ENCODE results near the gene FSHR.

DNA sequence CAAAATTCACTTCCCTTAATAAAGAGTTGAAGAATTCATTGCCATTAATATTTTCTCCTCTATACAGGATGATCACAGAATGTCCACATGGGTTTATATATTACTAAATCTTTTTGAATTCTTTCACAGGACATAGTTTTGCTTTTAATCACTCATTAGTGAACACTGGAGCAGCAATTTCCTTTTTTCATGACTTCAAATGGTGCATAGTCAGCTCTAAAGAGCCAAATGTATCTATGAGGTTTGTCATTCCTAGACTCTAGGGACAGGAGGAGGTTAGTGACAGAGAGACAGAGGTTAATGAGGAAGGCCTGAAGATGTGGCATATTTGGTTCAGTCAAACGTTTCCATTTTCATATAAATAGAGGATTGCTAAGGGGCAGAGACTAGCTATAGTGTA is 111.8 kb downstream of the FSHR start:
- TF ChIP-seq, protein P1, sequence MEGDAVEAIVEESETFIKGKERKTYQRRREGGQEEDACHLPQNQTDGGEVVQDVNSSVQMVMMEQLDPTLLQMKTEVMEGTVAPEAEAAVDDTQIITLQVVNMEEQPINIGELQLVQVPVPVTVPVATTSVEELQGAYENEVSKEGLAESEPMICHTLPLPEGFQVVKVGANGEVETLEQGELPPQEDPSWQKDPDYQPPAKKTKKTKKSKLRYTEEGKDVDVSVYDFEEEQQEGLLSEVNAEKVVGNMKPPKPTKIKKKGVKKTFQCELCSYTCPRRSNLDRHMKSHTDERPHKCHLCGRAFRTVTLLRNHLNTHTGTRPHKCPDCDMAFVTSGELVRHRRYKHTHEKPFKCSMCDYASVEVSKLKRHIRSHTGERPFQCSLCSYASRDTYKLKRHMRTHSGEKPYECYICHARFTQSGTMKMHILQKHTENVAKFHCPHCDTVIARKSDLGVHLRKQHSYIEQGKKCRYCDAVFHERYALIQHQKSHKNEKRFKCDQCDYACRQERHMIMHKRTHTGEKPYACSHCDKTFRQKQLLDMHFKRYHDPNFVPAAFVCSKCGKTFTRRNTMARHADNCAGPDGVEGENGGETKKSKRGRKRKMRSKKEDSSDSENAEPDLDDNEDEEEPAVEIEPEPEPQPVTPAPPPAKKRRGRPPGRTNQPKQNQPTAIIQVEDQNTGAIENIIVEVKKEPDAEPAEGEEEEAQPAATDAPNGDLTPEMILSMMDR (IDR thresholded peaks at IDR 0.05), result no peak
- TF ChIP-seq POLR2A (IDR thresholded peaks at IDR 0.05), result no peak
